ENCODE measurements around the gene CAPZA2.

The CAPZA2 gene

GRCh38 chr7:116862951-116863670, 724 bp downstream of the CAPZA2 start:
- DNase-seq = no peak

DNA sequence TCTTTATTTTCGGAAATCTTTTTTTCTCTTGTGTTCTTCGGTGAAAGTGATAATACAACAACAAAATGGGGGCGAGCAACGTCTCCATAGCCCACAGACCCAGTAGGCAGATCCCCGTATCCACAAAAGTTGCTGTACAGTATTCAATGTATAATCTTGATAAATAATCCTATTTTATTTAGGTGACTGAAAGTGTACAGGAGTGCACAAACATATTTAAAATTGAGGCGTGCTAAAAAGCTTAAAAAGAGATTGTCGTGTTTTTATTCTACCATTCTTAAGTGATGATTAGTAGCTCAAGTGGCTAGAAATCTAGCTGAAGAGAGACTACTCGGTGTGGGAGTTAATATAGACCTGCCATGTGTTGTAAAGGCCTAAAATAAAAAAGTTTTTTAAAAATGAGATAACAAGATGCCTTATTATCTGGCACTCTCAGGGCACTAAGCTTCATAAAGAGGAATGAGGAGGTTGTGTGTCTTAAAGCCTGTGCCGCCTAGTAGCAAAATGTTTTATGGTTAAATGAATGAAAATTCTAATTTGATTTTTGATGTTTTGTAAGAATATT, 1.6 kb downstream of the CAPZA2 start:
- no peak for DNase-seq

DNA sequence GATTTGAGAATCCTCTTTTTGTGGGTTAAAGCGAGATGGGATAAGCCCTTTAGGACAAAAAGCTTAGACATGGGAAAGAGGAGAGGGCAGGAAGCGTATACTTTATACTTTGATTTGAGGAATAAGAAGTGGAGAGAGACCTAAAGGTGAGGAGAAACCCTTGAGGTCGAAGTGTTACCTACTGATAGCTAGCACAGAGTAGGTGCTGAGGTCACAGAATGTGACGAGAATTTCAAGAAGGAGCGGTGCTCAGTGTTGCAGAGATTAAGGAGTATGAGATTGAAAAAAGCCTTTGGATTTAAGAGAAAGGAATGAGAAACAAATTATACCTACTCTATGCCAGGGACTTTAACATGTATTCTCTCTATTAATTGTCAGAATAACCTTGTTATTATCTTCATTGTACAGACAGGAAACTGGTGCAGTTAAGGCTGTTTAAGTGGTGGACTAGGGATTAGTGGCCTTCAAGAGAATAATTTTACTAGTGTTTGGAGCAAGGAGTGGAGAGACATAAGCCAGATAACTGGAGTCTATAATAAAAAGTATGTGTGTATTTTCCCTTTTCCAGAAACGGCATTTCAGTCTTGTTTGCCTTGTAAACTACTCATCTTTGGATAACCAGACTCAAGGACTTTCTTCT, 8.8 kb downstream of the CAPZA2 start:
- no peak for DNase-seq

- no peak for DNase-seq
These were observed 9.6 kb downstream of the CAPZA2 start for GRCh38 chr7:116872026-116872425.

DNA sequence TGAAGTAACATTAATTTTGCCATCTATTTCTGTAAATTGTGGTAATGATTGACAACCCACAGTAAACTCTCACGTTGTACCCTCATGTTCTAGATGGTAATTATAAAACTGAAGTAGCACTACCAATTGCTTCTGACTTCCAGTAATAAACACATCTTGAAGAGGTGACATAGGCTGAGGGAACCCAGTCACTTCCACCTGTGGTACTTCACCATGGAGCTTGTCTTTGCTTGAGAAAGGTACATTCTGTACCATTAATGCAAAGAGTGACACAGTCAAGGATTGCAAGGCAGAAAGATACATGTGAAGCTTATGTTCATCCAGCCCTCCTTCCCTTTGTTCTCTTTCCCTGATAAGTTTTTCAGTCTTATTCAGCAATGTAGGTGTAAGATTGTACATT, 11.2 kb downstream of the CAPZA2 start:
- DNase-seq = no peak

DNA sequence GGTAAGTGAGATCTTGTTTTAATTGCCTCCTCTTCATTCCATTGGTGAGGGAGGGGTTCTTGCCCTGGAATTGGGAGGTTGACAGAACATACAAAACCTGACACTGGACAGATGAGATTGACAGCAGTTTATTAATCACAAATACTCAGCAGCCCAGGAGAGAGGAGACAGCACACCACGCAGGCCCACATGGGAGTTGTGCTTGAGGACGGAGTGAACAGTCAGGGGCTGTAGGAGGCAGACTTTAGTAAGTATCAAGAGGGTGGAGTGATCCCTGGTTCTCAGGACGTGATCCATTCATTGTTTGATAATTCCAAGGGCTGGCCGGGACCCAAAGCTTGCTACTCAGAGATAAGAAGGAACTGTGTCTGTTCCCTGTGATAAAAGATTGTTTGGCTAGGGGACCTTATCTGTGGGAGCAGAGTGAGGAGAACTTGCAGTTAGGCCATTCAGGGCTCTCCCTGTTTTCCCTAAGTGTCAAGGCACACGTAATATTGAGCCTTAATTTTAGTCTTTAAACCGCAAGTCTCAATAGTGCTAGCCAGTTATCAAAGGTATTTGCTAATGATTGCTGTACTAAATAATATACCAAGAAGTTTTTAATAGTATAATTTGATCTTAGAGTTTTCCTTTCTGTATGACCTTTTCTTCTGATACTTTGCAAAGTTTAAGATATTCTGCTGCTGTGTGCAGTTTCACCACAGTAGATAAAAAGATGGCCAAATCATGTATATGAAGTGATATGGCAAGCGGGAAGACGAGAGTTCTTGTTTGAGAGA, 14.5 kb downstream of the CAPZA2 start:
- no peak for DNase-seq

GRCh38 chr7:116877443-116878217, 15.2 kb downstream of the CAPZA2 start:
- DNase-seq = no peak

DNA sequence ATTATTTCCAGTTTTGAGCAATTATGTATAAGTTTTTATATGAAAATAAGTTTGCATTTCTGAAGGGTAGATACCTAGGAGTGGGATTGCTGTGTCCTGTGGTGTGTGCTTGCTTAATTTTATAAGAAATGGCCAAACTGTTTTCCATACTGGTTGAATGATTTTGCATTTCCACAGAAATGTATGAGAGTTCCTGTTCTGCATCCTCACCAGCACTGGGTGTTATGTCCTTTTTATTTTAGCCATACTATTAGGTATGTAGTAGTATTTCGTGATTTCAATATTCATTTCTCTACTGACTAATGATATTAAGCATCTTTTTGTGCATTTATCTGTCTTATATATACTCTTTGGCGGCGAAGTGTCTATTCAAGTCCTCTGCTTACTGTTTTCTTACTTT, 22.3 kb downstream of the CAPZA2 start:
- no peak for DNase-seq

DNA sequence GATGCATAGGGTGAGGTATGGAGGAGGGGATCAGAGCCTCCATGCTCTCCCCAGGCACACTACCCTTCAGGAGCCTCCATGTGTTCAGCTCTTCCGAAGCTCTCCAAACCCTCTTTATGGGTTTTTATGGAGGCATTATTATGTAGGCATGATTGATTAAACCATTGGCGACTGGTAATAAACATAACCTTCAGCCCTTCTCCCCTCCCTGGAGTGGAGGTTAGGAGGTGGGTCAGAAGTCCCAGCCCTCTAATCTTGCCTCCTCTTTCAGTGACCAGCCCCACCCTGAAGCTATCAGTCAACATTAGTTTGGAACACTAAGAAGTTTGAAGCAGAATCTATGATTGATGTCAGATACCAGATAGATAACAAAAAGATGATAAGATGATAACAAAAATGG, 23.3 kb downstream of the CAPZA2 start:
- DNase-seq = no peak

- DNase-seq = no peak
These were observed 24.3 kb downstream of the CAPZA2 start for GRCh38 chr7:116886543-116887156.

GRCh38 chr7:116888895-116889294, 26.5 kb downstream of the CAPZA2 start:
- DNase-seq = no peak

GRCh38 chr7:116895849-116896248, 33.5 kb downstream of the CAPZA2 start:
- DNase-seq = no peak

GRCh38 chr7:116897661-116898060, 35.3 kb downstream of the CAPZA2 start:
- DNase-seq = no peak

DNA sequence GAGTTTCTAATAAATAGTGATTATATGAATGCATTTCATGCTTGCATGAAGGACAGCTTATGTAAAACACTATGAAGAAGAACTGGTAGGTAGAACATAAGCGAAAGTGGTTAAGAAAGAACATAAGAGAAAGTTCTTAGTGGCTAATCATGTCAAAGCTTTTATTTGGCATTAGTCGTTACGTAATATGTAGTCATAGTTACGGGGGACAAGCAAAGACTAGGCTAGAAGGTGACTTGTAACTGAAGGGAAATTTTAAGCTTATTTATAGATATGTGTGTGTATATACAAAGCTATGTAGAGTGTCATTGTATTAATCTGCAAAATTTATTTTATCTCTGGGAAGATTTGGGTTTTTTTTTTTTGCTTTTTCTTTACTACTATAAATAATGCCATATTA, 36.9 kb downstream of the CAPZA2 start:
- no peak for DNase-seq

GRCh38 chr7:116901143-116901542, 38.8 kb downstream of the CAPZA2 start:
- no peak for DNase-seq

- DNase-seq = no peak
These were observed 40.5 kb downstream of the CAPZA2 start for GRCh38 chr7:116902867-116903266.

GRCh38 chr7:116906391-116906790, 44.0 kb downstream of the CAPZA2 start:
- no peak for DNase-seq

GRCh38 chr7:116910383-116910782, 48.0 kb downstream of the CAPZA2 start:
- no peak for DNase-seq

- no peak for DNase-seq
These were observed 49.4 kb downstream of the CAPZA2 start for GRCh38 chr7:116911801-116912200.

DNA sequence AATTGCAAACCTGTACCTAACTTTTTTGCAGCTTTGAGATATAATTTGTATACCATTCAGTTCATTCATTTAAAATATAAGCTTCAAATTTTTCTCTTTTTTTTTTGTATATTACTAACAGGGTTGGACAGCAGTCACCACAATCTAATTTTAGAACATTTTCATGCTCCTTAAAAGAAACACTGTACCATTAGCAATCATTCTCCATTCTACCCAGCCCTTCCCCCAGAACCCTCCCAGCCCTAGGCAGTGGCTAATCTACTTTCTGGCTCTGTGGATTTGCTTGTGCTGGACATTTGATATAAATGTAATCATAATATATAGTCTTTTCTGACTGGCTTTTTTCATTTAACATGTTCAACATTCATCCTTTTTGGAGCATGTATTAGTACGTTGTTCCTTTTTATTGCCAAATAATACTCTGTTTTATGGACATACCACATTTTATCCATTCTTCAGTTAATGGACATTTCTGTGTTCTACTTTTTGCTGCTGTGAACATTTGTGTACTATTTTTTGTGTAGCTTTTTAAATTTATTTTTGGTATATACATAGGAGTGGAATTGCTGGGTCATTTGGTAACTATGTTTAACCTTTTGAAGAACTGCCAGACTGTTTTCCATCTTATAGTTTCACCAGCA, 50.0 kb downstream of the CAPZA2 start:
- no peak for DNase-seq

- no peak for DNase-seq
These were observed 56.3 kb downstream of the CAPZA2 start for GRCh38 chr7:116918704-116919103.

GRCh38 chr7:116920359-116920758, 58.0 kb downstream of the CAPZA2 start:
- no peak for DNase-seq

All from CD4-positive, alpha-beta T cell treated with Interleukin-12 subunit alpha and Interleukin-12 subunit beta, for 1 hour (primary cell).